Left ventricle myocardium inferior (tissue), 1 donor: Measurements from ENCODE around the gene TSPAN33. TPM values are rescaled to one million over a fixed set of nuclear protein-coding genes. Genes with fewer than 3 reads are reported as not detected.

Source experiments
- DNase-seq: peaks from one replicate; pipeline ENCODE4 v3.0.0-alpha.2; 2020
- H3K27ac ChIP-seq: fragments of 200-600 bp; replicated peaks from 2 replicates; pipeline ENCODE4 v1.8.0; 2021
- H3K27me3 ChIP-seq: fragments of 200-600 bp; 2 replicates; pipeline ENCODE4 v1.8.0; 2021; ENCODE audit warnings: low read depth
- H3K36me3 ChIP-seq: fragments of 200-600 bp; 2 replicates; pipeline ENCODE4 v1.8.0; 2021
- H3K4me1 ChIP-seq: fragments of 200-600 bp; 2 replicates; pipeline ENCODE4 v1.8.0; 2021
- H3K4me3 ChIP-seq: fragments of 200-600 bp; 2 replicates; pipeline ENCODE4 v1.8.0; 2021; ENCODE audit warnings: mild to moderate bottlenecking, moderate library complexity
- H3K9me3 ChIP-seq: fragments of 200-600 bp; replicated peaks from 2 replicates; pipeline ENCODE4 v1.8.0; 2021
- CTCF ChIP-seq: fragments of 200-600 bp; IDR thresholded peaks from 2 replicates; pipeline ENCODE4 v1.8.0; 2021; ENCODE audit warnings: antibody characterized with exemption, mild to moderate bottlenecking, borderline replicate concordance
- intact Hi-C: fragments of 100-400 bp; cut with micrococcal nuclease; formaldehyde crosslinking; loops from one replicate; pipeline ENCODE4 v1.11.0; 2022
- total RNA-seq: library from RNA; stranded (reverse); fragmentation: NEBNext Ultra II Directional; extraction: Animal tissue kit (Norgen Biotek cat#: 25700); gene quantifications from one replicate; pipeline ENCODE4 v1.2.1, GENCODE V29; 2021
- donor health status: DM: no; HTN: yes; CAD: no; lungs with severe emphysema.

The TSPAN33 gene
- total RNA-seq, 1 donor from 2014 or later = 9.7 TPM

- peaks cover 23% of the 10 kb centered on the region for H3K4me1 ChIP-seq
- no peak overlapping the region for H3K4me3 ChIP-seq
- no peak overlapping the region for H3K27ac ChIP-seq
- H3K9me3 ChIP-seq = no peaks in the 10 kb centered on the region
- DNase-seq = no peak
- no peaks in the 10 kb centered on the region for H3K36me3 ChIP-seq
- H3K27me3 ChIP-seq = peaks cover 21% of the 10 kb centered on the region
- intact Hi-C loops = no loop called here
- no peak for TF ChIP-seq CTCF
These were observed 40.6 kb downstream of the TSPAN33 start for GRCh38 chr7:129184981-129185670.

GRCh38 chr7:129186749-129187260 is 42.3 kb downstream of the TSPAN33 start:
- DNase-seq = no peak
- no peak overlapping the region for H3K27ac ChIP-seq
- H3K36me3 ChIP-seq = no peaks in the 10 kb centered on the region
- intact Hi-C loops = no loop called here
- peaks cover 28% of the 10 kb centered on the region for H3K4me1 ChIP-seq
- TF ChIP-seq CTCF = no peak
- peaks cover 21% of the 10 kb centered on the region for H3K27me3 ChIP-seq
- H3K9me3 ChIP-seq = no peaks in the 10 kb centered on the region
- no peak overlapping the region for H3K4me3 ChIP-seq

- intact Hi-C loops = no loop called here
- TF ChIP-seq CTCF = no peak
- DNase-seq = no peak
- Histone ChIP-seq H3K9me3 (no peaks in the 10 kb centered on the region), H3K36me3 (no peaks in the 10 kb centered on the region), H3K4me1 (peaks cover 28% of the 10 kb centered on the region), H3K27me3 (peaks cover 21% of the 10 kb centered on the region), H3K27ac (no peak overlapping the region), H3K4me3 (peak overlapping the region; percentile 86)
These were observed 43.3 kb downstream of the TSPAN33 start for GRCh38 chr7:129187681-129188371.

GRCh38 chr7:129188372-129188891 is 43.9 kb downstream of the TSPAN33 start, which contains the start of gene SMO:
Gene SMO (plus strand): TSS chr7:129188633. CDS start chr7:129189152, 519 bp downstream.
- no peak for TF ChIP-seq CTCF
- H3K27ac ChIP-seq = no peak within 1 kb of the TSS

GRCh38 chr7:129188892-129189660 is 44.6 kb downstream of the TSPAN33 start:
- intact Hi-C loops = no loop called here
- DNase-seq = no peak
- H3K27me3 ChIP-seq = peaks cover 21% of the 10 kb centered on the region

More at GRCh38 chr7:129188372-129188891, 43.9 kb downstream of the TSPAN33 start, which contains the start of gene SMO:
- Histone ChIP-seq H3K9me3 (no peaks in the 10 kb centered on the region), H3K36me3 (no peaks in the 10 kb centered on the region), H3K4me1 (peaks cover 28% of the 10 kb centered on the region), H3K27me3 (peaks cover 21% of the 10 kb centered on the region), H3K4me3 (peak within 1 kb of the TSS; percentile 86)
- peak; percentile 46 for DNase-seq
- intact Hi-C loops = no loop called here

More at GRCh38 chr7:129188892-129189660, 44.6 kb downstream of the TSPAN33 start:
- Histone ChIP-seq H3K36me3 (no peaks in the 10 kb centered on the region), H3K4me3 (peak overlapping the region; percentile 86), H3K9me3 (no peaks in the 10 kb centered on the region), H3K4me1 (peaks cover 28% of the 10 kb centered on the region), H3K27ac (no peak overlapping the region)
- no peak for TF ChIP-seq CTCF
